Activated CD8-positive, alpha-beta memory T cell treated with anti-CD3 and anti-CD28 coated beads, Interleukin-2, amount 50 U/mL, for 48 hours (primary cell): ENCODE results near the gene CGB3.
A peak's percentile ranks its signal among the peaks of the same experiment; 100 is the strongest.

Experiments
- DNase-seq: peaks from one replicate; pipeline ENCODE4 v3.0.0-alpha.2; 2020

CGB3 gene

DNA sequence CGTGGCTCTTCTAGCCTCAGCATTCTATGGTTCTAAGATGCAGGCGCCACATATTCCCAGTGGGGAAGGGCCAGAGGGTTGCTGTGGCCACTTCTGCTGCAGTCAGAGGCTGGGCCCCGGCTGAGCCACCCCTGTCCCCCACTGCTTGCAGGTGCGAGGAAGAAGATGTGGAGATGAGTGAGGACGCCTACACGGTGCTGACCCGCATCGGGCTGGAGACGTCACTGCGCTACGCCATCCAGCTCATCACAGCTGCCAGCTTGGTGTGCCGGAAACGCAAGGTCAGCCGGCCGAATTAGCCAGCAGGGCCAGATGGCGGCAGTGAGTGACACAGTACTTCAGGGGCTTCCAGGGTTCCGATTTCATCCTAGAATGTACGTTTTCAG lies 9.3 kb downstream of the CGB3 start:
- no peak for DNase-seq

DNA sequence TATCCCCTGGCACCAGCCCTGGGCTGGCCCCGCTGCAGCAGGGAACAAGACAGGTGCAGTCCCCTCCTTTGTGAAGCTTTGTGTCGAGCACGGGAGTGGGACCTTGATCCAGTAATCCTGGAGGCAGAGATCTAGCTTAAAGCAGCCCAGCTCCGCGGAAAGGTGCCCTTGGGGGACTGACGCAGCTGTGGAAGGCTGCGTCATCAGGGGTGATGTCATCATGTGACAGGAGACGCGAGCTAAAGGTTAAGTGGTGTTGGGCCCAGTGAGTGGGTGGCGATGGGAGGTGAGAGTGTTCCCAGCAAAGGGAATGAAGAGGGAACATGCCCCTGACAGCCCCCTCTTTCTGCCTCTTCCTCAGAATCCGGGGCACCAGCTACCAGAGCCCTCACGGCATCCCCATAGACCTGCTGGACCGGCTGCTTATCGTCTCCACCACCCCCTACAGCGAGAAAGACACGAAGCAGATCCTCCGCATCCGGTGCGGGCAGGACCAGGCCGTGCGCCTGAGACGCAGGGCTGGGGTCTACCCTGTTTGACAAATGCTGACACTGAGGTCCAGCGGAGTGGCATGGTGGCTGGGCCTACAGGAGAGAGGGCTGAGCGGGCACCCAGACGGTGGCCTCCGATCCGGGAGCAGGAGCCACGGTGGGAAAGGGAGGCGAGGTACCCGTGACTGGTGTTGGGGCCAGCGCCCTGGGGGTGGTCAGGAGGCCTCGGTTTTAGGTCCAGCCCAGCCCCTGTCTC lies 9.8 kb downstream of the CGB3 start:
- no peak for DNase-seq

DNA sequence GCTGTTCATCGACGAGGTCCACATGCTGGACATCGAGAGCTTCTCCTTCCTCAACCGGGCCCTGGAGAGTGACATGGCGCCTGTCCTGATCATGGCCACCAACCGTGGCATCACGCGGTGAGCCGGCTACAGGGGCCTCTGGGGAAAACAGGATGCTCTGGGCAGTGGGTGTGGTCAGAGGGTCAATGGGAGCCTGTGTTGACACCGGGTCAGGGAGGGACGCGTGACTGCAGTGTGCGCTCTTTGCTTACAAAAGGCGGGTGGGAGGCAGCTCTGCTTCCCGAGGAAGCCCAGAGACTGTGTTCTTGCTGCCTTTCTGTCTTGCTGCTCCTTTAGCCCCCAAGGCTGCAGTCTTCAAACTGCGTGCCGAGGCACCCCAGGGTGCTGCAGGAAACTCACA lies 12.9 kb downstream of the CGB3 start:
- no peak for DNase-seq

DNA sequence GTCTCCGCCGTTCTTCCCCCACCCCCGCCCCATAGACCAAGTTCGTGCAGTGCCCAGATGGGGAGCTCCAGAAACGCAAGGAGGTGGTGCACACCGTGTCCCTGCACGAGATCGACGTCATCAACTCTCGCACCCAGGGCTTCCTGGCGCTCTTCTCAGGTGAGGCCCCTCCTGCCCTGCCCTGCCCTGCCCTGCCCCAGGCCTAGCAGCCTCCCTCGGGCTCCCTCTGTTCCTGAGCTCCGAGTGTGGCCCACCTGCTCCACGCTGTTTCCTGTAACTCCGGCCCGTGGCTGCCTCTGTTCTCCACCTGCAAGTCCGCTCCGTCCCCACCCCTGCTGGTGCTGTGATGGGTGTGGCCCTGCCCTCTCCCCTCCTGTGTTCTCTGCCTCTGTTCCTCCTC lies 13.7 kb downstream of the CGB3 start:
- DNase-seq: no peak

DNA sequence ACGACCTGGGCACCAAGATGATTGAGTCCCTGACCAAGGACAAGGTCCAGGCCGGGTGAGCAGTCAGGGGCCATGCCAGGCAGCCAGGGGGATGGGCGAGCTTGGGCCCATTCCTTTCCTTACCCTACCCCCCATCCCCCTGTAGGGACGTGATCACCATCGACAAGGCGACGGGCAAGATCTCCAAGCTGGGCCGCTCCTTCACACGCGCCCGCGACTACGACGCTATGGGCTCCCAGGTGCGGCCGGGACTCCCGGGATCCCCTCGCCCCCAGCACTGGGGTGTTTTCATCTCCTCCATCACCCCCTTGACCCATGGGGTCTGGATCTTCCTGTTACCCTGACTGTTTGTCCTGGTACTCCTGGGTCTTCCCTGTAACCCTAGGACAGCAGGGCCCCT lies 14.3 kb downstream of the CGB3 start:
- DNase-seq: no peak

DNA sequence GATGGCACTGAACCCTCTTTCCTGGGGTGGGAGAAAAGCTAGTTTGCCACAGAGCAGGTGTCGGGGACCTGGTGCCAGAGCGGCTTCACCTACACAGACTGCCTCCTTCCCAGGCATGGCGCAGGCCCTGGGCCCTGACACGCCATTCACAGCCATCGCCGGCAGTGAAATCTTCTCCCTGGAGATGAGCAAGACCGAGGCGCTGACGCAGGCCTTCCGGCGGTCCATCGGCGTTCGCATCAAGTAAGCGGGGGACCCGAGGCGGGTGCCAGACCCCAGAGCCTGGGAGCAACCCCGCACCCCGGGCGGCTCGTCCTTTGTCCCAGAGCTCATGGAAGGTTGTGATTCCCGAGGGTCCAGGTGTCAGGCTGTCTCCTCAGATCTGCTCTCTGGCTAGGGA lies 17.2 kb downstream of the CGB3 start:
- no peak for DNase-seq

DNA sequence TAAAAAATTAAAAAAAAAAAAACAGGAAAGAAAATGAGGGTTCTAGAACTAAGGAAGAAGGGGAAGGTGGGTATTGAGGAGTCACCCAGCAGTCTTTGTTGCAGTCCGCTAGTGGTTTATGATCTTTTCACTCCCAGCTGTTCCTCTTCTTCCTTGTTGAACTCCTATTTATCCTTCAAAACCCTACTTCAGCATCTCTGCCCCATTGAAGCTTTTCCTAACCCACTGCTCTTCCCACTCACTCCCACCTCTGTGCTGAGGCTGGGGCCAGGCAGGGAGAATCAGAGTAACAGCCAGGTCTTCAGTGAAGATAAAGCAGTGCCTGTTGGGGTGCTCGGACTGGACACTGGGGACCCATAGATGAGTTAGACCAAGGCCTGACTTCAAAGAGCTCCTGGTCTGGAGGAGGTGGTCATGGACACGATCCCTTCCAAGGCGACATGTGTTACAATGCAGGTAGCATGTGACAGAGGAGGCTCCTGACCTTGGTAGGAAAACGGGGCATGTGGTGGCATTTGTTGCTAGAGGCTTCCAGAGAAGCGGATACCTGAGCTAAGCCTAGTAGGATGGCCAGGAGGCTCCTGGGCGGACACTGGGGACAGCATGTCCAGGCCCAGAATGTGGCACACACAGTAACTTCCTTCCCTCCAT lies 19.0 kb downstream of the CGB3 start:
- DNase-seq: no peak

DNA sequence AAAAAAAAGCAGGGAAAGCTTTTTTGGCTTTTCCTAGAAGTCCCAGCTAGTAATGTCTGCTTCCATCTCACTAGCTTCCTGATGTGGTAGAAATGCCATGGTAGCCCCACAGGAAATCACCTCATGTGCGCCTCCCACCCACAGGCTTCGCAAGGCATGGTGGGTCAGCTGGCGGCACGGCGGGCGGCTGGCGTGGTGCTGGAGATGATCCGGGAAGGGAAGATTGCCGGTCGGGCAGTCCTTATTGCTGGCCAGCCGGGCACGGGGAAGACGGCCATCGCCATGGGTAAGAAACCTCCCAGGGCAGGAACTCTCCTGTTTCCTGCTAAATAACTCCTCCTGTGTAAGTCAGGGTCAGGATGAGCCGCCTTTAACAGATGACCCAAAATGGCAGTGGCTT lies 20.0 kb downstream of the CGB3 start:
- no peak for DNase-seq

DNA sequence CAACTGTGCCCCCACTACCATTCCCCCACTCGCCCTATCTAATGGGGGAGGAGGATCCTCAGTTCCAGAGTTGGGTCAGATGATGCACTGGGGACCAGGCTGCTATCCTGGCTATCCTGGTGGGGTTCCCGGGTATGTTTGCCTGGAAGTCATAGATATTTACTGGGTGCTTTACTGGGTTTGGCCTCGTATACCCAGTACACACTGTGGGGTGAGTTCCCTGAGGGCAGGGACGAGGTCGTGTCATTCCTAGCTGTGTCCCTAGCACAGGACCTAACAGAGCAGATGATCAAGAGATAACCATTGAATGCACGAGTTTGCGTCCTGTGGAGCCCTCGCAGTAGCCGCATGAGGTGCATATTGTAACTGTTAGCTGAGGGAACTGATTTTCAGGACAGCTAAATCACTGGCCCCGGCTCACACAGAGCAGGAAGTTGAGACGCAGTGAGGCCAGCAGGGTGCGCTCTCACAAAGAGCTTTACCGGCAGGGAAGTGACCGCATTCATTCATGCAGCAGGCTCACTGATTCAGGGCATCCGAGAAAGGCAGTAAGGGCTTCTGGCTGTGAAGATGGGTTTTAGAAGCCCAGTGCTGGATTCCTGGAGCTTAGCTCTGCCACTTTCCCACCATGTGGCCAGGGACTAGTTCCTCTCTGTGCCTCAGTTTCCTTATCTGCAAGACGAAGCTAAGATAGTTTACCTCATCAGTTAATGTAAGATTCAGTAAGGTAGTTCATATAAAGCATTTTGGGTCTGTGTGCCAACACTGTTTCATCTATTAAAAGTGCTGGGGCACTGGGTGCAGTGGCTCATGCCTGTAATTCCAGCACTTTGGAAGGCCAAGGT lies 24.4 kb downstream of the CGB3 start:
- peak; percentile 81 for DNase-seq

DNA sequence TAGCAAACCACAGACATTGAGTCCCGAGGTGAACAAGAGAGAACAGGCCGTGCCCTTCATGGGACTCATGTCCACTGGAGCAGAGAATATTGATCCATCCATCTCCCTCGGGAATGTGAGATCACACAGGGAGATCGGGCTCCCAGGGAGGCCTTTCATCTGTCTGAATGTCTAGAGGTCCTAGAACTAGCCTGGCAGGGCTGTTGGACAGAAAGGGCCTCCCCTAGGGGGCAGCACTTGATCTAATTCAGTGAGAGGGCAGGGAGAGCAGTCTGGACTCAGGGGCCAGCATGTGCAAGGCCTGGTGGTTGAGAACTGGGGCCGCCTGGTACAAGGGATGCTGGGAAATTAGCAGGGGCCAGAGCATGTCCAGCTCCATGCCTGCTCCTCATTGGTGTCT lies 26.2 kb downstream of the CGB3 start:
- peak; percentile 81 for DNase-seq

DNA sequence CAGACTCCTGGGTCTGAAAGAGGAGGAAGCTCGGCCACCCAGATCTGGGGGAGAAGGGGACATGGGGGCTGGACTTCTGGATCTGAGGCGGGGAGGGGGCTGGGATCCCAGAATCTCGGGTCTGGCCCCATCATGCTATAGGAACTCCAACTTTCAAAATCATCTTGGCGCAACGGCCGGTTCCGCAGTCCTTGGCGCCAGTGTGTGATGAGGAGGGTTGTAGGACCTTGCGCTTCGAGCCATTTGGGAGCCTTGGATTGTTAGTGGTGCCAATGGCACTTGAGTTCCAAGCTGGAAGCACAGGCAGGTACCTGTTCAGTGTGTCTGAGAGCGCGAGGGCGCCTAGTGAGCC lies 30.1 kb downstream of the CGB3 start:
- DNase-seq: no peak

DNA sequence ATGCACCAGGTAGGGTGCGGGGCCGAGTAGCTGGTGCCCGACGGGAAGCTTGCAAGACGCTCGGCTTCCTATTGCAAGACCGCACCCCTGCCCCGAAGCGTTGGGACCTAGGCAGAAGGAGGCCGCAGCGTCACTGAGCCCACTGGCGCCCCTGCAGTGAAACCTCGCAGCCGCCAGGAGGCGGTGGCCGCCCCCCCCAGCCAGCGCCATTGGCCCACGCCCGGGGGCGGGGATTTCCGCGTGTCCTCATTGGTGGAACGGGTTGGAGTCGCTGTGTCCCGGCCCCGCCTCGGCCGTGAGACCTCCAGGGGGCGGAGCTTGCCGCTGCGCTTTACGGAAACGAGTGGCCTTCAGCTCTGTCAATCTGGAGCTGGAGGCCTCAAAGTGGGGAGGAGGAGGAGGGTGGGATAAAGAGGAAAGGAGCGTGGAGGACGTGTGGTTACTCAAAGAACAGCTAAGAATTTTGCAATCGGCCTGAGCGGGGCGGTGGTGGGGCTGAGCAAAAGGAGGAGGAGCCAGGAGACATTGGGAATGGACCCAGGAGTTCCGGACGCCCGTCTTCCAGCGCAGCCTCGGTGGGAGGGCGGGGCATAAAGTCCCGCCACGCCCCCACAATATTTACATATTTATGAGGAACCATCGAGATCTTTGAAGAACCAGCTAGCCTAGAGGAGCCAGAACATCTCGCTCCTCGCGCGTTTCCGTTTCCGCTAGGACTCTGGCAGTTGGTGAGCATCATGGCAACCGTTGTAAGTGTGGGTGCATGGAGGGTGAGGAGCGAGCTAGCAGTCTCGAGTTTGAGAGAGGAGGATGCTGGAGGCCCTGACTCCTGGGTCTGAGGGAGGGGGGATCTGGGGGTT lies 30.7 kb downstream of the CGB3 start, which contains the start of the genes GYS1 and RUVBL2:
TSS of gene GYS1 (minus strand) at position 135 of the 860 bp plus-strand sequence. CDS start 197 bp downstream, outside the sequence.
TSS of gene RUVBL2 (plus strand) at position 713 of the 860 bp plus-strand sequence. CDS start at position 738, 25 bp downstream.
- peak; percentile 99 for DNase-seq

DNA sequence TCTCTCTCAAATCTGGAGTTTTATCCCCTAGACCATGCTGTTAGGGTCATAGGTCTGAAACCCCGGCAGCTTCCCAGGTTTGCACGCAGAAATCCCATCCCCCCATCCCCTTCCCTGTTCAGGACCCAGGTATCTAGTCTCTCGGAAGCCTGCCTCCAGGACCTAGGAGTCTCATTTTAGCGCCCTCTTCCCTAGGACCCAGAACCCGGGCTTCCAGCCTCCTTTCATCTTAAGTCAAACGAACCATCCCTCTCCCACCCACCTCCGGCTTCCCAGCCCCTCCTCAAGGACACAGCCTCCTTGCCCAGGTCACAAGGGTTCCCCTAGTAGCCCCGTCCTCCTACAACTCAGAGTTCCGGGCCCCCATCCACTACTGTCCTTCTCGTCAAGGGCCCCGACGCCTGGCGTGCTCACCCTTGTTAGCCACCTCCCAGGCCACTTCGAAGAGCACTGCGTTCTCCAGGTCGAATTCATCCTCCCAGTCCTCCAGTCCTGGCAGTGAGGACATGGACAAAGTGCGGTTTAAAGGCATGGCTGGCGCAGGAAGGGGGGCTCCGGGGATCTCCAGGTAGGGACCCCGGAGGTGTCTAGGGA lies 31.5 kb downstream of the CGB3 start:
- DNase-seq: no peak

DNA sequence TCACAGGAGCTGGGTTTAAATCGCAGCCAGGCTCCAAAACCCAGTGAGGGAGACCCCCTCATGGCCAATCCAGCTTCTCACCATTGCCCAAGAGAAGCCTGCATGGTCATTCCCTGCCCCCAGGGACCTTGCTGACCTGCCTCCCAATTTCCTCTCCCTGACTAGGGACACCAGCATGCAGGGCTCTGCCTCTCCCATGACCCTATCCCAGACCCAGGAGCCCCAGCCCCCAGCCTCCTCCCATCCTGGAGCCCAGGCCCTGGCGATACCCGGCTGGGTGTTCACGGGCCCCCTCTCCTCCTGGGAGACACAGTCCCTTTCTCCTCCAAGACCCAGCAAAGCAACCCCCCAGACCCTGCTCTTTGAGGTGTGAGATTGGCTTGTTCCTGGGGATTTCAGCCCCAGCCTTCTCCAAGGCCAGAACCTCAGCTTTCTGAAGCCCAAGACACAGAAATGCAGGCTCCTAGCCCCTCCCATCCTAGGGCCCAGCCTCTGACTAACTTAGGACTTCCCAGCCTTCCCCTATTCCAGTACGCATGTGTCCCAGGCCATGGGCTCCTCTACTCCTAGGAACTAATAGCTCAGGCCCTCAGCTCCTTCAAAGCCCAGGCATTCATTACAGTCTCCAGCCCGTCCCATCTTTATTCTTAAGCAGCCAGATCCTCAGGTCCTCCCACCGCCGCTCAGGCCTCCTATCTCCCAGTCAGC lies 32.1 kb downstream of the CGB3 start:
- DNase-seq: no peak

DNA sequence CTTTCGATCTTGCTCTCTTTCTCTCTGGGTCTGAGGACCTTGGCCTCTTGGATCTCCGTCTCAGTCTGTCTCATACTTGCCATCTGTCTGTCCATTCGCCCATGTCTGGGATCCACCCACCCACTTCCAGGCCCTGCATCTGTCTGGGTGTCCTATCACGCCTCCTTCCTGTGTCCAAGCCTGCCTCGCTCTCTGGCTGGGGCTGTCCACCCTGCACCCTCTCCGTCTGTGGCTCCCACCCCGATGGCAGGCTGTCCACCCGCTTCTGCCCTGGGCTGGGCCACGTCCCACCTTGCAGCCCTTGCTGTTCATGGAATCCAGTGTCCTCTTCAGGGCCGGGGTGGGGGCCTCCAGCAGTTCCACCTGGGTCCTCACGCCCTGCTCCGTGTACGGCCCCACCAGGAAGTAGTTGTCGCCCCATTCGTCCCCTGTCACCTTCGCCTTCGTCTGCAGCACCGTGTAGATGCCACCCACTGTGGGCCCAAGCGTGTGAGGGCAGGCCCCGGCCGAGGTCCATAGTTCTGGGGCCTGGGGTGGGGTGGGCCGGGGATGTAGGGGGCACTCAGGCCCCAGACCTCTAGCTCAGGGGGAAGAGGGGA lies 33.0 kb downstream of the CGB3 start:
- DNase-seq: no peak

DNA sequence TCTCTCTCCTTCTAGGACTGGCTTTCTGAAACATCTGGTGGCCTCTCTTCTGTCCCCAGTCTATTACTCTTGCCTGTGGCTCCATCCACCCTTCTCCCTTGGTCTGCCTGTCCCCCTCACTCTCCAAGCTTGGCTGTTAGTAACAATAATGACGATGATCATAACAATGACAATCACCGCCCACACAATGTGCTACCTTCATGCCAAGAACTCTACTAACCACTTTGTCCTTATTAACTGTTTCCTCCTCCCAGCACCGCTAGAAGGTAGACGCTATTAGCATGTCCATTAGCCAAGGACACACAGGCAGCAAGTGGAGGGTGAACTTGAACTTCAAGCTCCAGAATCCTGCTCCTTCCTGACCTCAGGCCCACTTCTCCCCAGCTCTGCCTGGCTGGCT lies 33.7 kb downstream of the CGB3 start:
- DNase-seq: no peak

DNA sequence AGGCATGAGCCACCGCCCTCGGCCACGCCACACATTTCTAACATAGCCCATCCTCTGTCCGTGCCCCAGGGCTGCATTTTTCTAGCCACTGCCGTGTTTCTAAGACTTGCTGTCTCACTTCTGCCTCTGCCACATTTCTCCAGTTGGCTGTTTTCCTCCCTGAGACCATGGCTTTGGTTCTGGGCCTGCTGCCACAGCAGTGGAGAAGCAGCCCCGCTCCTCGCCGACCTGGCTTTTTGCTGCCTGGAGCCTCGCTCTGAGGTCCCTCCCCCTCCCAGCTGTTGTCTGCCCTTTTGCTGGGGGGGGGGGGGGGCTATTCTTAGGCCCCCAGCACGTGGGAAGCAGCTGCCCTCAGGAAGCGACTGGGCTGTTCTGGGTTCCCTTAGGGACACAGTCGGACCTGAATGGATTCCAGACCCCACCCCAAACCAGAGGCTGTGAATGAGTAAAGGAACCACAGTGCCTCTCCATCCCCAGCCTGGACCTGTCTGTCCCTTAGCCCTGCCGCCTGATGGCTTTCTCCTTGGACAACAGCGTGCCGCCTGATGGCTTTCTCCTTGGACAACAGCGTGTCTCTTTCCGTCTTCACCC lies 34.3 kb downstream of the CGB3 start:
- DNase-seq: no peak

DNA sequence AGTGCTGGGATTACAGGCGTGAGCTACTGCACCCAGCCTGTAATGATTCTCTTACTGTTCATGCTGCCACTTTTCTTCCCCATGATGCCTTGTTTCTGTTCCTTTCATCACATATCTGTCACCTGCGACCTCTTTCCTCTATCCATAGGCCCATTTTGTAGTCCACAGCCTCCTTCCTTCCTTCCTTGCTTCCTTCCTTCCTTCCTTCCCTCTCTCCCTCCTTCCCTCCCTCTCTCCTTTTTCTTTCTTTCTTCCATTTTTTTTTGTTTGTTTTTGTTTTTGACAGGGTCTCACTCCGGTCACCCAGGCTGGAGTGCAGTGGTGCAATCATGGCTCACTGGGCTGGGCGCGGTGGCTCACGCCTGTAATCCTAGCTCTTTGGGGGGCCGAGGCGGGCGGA lies 35.3 kb downstream of the CGB3 start:
- no peak for DNase-seq

DNA sequence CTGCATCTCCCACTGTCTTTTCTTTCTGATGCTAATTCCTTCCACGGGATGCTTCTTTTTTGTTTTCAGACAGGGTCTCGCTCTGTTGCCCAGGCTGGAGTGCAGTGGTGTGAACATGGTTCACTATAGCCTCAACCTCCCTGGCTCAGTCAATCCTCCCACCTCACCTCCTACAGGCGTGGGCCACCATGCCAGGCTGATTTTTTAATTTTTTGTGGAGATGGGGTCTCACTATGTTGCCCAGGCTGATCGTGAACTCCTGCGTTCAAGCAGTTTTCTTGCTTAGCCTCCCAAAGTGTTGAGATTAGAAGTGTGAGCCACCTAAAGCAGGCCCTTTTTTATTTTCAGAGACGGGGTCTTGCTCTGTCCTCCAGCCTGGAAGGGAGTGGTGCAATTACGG lies 35.8 kb downstream of the CGB3 start:
- no peak for DNase-seq

DNA sequence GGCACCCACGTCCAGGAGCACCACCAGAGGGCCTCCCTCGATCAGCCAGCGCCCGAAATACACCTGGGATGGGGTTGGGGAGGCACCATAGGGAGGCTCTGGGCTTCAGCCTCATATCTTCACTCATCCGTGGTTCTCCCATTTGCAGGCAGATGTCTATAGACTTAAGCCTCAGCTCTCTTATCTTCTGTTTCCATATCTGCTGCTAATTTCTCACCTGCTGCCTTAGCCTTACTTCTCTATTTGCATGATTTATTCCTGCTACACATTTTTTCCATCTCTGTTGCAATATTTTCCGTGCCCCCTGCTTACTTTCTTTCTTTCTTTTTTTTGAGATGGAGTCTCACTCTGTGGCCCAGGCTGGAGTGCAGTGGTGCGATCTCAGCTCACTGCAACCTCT lies 36.8 kb downstream of the CGB3 start:
- no peak for DNase-seq

DNA sequence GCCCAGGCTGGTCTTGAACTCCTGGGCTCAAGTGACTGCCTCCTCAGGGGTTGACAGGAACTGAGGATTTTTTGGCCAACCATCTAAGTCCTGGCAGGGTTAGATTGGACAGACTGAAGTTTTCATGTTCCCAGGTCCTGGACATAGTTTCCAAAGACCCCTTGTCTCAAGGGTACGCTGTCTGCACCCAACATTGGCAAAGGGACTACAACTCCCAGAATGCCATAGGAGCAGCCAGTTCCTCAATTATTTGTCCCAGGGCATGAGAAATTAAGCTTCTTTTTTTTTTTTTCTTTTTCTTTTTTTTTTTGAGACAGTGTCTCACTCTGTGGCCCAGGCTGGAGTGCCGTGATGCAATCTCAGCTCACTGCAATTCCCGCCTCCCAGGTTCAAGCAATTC lies 37.9 kb downstream of the CGB3 start:
- no peak for DNase-seq
